Measurements from ENCODE around the gene TRPM2.

DNA sequence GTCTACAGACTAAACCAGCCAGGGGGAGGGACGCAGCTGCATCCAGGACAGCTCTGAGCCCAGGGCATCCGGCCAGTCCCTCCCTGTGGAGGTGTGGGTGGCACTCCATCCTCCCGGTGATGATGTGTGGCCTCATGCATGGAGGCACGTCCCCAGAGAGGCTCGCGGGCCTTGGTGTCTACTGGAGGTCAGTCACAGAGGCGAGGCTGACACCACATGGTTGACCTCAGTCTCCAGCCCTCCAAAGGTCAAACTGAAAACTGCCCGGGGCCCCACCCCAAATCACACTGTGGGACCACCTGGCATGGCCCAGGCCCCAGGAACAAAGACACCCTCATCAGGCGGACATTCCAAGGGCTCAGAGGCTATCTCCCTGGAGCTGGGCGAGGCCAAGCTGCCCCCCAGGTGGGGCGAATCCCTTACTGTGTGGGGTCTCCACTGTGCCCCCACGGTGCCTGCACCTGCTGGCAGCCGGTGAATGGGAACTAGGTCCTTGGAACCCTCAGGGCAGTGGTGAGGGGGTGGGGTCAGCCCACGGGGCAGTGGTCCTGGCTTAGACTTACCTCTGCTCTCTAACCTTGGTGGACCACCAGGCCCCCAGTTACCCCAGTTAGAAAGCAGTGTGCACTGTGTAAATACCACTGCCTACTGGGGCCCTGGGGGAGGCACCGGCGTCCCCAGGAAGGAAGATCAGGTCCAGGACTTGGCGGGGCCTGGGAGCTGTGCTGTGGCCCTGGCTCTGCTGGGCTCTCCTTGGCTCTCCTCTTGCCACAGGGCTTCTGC, 49.1 kb downstream of the TRPM2 start:
- TF ChIP-seq, protein P1, sequence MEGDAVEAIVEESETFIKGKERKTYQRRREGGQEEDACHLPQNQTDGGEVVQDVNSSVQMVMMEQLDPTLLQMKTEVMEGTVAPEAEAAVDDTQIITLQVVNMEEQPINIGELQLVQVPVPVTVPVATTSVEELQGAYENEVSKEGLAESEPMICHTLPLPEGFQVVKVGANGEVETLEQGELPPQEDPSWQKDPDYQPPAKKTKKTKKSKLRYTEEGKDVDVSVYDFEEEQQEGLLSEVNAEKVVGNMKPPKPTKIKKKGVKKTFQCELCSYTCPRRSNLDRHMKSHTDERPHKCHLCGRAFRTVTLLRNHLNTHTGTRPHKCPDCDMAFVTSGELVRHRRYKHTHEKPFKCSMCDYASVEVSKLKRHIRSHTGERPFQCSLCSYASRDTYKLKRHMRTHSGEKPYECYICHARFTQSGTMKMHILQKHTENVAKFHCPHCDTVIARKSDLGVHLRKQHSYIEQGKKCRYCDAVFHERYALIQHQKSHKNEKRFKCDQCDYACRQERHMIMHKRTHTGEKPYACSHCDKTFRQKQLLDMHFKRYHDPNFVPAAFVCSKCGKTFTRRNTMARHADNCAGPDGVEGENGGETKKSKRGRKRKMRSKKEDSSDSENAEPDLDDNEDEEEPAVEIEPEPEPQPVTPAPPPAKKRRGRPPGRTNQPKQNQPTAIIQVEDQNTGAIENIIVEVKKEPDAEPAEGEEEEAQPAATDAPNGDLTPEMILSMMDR (IDR thresholded peaks at IDR 0.05): no peak
- no peak for TF ChIP-seq POLR2AphosphoS5 (IDR thresholded peaks at IDR 0.05)

Measured in prostate gland (tissue), 2 donors.